OCI-LY1 (cell line): ENCODE data around the gene RFX8.

Source experiments
- EZH2 ChIP-seq: fragments of 200-600 bp; sonication (generic), shearing (Covaris generic); IDR thresholded peaks from 2 replicates; pipeline ENCODE4 v1.8.0; 2017; ENCODE audit warnings: borderline replicate concordance, mixed run types, mild to moderate bottlenecking, antibody characterized with exemption, low read length, moderate library complexity, mixed read lengths
- TF ChIP-seq, protein P1 (sequence below): fragments of 200-600 bp; sonication (generic), shearing (Covaris generic); IDR thresholded peaks from 2 replicates; pipeline ENCODE4 v1.5.1; 2017; ENCODE audit warnings: mild to moderate bottlenecking, antibody characterized with exemption, low read length, moderate library complexity, mixed read lengths

DNA sequence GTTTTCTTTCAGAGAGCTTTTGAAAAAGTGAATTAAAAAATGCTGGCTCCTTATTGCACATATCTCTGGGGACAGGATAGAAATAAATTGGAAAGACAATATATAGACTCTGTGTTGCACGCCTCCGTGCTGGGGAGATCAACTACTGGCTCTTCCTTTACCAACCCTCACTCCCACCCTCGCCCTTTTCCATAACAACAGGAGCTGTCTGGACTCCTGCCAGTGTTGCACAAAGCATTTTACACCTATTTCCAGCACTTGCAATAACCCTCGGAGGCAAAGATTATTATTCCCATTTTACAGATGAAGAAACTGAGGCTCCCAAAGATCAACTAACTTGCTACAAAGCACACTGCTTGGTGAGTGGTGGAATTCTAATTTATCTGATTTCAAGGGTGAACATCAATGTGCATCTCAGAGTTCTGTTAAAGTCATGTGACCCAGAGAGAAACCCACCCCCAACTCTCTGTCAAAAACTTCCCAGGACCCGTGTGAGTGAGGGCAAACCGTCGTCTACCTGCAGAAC, 91.8 kb downstream of the RFX8 start:
- TF ChIP-seq, protein P1, sequence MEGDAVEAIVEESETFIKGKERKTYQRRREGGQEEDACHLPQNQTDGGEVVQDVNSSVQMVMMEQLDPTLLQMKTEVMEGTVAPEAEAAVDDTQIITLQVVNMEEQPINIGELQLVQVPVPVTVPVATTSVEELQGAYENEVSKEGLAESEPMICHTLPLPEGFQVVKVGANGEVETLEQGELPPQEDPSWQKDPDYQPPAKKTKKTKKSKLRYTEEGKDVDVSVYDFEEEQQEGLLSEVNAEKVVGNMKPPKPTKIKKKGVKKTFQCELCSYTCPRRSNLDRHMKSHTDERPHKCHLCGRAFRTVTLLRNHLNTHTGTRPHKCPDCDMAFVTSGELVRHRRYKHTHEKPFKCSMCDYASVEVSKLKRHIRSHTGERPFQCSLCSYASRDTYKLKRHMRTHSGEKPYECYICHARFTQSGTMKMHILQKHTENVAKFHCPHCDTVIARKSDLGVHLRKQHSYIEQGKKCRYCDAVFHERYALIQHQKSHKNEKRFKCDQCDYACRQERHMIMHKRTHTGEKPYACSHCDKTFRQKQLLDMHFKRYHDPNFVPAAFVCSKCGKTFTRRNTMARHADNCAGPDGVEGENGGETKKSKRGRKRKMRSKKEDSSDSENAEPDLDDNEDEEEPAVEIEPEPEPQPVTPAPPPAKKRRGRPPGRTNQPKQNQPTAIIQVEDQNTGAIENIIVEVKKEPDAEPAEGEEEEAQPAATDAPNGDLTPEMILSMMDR = no peak
- TF ChIP-seq EZH2 = no peak
